AG10803 (cell line): ENCODE data around the gene DARS1.
A peak's percentile ranks its signal among the peaks of the same experiment; 100 is the strongest.

Experiments
- DNase-seq: peaks from one replicate; pipeline ENCODE4 v3.0.0; 2010; ENCODE audit warnings: low read depth
- H3K4me3 ChIP-seq: 2 replicates; pipeline ENCODE4 v1.5.1; 2011; ENCODE audit warnings: mild to moderate bottlenecking, low read length, control low read depth
- TF ChIP-seq, protein P1 (sequence below): conservative IDR thresholded peaks from 2 replicates; pipeline ENCODE4 v1.5.1; 2011; ENCODE audit warnings: mild to moderate bottlenecking, low read length, control low read depth, inconsistent platforms

Gene DARS1

DNA sequence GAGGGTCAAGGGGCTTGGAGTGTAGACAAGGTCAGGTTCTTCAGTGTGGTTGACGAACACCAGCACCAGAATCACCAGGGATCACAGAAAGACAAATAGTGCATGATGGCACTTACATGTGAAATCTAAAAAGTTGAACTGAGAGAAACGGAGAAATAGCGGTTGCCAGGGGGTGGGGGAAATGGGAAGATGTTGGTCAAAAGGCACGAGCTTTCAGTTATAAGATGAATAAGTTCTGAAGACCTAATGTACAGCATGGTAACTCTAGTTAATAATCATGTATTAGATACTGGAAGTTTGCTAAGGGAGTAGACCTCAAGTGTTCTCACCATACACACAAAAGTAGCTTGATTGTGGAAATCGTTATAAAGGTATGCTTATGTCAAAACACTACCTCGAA lies 43.7 kb upstream of the DARS1 start:
- H3K4me3 ChIP-seq: no peak overlapping the region
- no peak for DNase-seq
- TF ChIP-seq, protein P1, sequence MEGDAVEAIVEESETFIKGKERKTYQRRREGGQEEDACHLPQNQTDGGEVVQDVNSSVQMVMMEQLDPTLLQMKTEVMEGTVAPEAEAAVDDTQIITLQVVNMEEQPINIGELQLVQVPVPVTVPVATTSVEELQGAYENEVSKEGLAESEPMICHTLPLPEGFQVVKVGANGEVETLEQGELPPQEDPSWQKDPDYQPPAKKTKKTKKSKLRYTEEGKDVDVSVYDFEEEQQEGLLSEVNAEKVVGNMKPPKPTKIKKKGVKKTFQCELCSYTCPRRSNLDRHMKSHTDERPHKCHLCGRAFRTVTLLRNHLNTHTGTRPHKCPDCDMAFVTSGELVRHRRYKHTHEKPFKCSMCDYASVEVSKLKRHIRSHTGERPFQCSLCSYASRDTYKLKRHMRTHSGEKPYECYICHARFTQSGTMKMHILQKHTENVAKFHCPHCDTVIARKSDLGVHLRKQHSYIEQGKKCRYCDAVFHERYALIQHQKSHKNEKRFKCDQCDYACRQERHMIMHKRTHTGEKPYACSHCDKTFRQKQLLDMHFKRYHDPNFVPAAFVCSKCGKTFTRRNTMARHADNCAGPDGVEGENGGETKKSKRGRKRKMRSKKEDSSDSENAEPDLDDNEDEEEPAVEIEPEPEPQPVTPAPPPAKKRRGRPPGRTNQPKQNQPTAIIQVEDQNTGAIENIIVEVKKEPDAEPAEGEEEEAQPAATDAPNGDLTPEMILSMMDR: no peak

DNA sequence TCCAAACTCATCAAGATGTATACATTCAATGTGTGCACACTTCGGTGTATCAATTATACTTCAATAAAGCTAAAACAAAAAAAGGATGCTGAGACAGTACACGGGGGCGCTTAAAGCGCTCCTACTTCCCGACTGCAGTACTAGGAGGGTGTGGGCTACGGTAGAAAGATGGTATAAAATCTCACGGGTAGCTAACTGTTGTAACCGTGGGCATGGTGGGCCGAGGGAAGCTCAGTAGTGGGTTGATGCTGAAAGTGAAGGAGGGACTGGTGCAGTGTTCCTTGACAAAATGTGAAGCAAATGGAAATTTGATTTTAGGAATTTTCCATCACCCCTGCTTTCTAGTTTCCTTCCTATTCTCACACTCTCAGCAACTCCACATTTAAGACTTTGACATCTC lies 42.6 kb upstream of the DARS1 start:
- DNase-seq: no peak
- no peak overlapping the region for H3K4me3 ChIP-seq
- TF ChIP-seq, protein P1: no peak

DNA sequence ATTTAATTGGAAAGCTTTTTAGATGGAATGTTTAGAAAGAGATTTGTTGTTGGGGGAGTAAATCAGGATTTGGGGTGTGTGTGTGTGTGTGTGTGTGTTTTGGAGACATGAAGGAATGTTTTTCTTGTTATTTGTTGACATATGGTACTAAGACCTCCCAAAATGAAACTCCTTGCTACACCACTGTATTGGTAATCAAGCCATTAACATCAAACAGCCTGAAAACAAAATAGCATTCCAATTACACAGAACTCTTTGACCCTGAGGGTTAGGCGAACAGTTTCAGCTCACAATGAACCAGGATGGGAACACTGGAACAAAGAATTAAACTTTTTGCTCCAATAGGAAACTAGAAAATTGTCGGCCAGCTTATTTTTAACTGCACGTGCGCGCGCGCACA lies 41.7 kb upstream of the DARS1 start:
- no peak for DNase-seq
- H3K4me3 ChIP-seq: no peak overlapping the region
- TF ChIP-seq, protein P1: no peak

DNA sequence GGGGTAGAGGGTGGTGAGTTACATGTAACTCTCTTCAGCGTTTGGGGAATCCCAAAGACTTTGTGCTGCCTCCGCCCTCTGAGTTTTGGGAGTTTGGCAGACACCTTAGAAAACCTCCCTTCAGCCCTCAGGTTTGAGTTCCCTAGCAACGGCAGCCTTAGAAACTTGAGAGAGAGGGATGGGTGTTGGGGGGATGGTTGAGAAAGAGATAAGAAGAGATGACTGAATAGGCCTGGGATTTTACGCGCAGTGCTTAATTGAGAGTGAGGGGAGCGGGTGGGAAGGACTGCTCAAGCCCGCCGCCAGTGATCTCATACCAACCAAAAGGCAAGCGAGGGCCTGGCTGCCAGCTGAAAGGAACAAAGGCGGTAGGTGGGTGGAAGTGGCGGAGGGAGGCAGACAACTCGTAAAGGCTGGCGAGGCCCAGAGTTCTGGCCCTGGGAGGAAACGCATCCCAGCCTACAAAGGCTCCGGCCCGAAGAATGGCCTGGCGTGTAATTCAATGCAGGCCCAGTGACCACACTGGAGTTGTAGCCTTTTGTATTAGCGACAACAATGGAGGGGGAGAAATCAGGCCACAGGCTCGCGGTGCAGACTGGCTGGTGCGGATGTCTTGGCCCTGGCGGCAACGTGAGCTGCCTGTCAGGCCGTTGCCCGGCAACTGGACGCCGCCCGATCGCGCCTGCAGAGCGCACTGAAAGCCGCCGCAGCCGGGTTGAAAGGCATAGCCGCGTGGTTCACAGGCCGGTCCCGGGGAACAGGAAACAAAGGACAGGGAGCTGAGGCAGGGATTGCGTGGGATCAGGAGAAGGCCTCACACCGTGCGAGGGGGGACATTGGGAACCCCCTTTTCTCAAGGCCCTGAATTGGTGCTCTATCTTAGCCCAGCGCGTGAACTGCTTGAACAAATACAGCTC lies 39.9 kb upstream of the DARS1 start:
- peak; percentile 42 for DNase-seq
- TF ChIP-seq, protein P1: no peak
- H3K4me3 ChIP-seq: no peak overlapping the region

DNA sequence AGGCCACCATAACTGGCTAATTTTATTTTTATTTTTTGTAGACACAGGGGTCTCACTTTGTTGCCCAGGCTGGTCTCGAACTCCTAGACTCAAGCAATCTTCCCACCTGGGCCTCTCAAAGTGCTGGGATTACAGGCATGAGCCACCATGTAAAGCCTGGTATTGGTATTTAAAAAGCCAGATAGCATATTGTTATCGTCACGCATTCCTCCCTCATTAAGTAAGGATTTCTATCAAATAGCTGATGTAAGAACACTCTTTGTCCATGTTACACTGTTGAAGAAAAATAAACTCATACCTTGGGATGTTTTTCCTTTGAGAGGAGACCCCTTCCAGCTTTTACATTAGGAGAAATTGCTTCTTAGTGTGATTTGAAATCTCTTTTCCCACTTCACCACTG lies 39.2 kb upstream of the DARS1 start:
- H3K4me3 ChIP-seq: no peak overlapping the region
- DNase-seq: no peak
- TF ChIP-seq, protein P1: no peak

DNA sequence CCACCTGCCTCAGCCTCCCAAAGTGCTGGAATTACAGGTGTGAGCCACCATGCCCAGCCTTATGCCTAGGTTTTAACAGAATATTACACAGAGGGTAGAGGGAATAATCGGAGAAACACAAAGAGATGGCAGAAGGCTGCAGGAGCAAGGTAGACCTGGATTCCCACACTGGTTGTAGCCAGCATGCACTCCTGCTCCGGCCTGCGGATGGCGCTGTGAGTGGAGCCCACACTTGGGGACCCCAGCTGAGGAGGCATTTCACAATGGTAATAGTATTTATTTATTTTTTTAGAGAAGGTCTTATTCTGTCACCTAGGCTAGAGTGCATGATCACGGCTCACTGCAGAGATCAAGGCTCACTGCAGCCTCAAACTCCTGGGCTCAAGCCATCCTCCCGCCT lies 38.8 kb upstream of the DARS1 start:
- DNase-seq: no peak
- no peak overlapping the region for H3K4me3 ChIP-seq
- TF ChIP-seq, protein P1: no peak

DNA sequence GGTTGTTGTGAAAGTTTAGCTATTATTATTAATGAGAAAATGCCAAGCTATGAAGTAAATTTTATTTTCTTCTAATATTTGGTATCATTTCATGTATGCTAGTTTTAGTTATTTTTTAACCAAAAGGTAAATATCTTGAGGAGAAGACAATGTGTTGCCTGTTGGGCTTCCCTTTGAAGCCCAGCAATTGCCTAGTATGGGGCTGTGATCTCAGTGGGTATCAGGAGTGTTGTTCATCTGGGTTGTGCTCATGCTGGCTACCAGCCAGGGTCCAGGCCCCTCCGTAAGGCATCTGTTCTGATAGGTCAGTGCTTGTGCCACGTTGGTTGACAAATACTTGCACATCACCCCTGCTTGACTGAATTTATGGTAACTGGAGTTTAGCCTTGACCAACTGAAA lies 38.0 kb upstream of the DARS1 start:
- DNase-seq: no peak
- TF ChIP-seq, protein P1: no peak
- H3K4me3 ChIP-seq: no peak overlapping the region
